Natural killer cell (primary cell): Measurements from ENCODE around the gene TRIP13. TPM values are rescaled to one million over a fixed set of nuclear protein-coding genes. Genes with fewer than 3 reads are reported as not detected.

Source experiments
- ATAC-seq, 3 donors: fragments of 150-1000 bp in 2 of 3; fragments of 200-7000 bp in 1 of 3; cut with Tn5 transposase; 1 replicate in 1 of 3; 2 replicates in 2 of 3; pipeline ENCODE4 v1.10.0; 2021; ENCODE audit warnings: mild to moderate bottlenecking in 2 of 3, moderate library complexity in 2 of 3
- DNase-seq, 2 donors: peaks; one replicate each; pipeline versions ENCODE4 v3.0.0 to v3.0.0-alpha.2; 2013 to 2021; ENCODE audit warnings: mixed read lengths in 1 of 2
- H3K27ac ChIP-seq: one replicate; pipeline ENCODE4 v1.5.1; 2013; ENCODE audit warnings: mild to moderate bottlenecking, low read length
- H3K27me3 ChIP-seq: one replicate; pipeline ENCODE4 v1.6.1; 2013; ENCODE audit warnings: low read length; ENCODE audit not compliant: control insufficient read depth, insufficient read depth
- H3K36me3 ChIP-seq: one replicate; pipeline ENCODE4 v1.6.1; 2013; ENCODE audit warnings: low read length; ENCODE audit not compliant: control insufficient read depth, insufficient read depth
- H3K4me1 ChIP-seq: one replicate; pipeline ENCODE4 v1.6.1; 2013; ENCODE audit warnings: low read length; ENCODE audit not compliant: control insufficient read depth, insufficient read depth
- H3K4me3 ChIP-seq: one replicate; pipeline ENCODE4 v1.5.1; 2013; ENCODE audit warnings: low read length
- H3K9me3 ChIP-seq: one replicate; pipeline ENCODE4 v1.6.1; 2013; ENCODE audit warnings: low read length; ENCODE audit not compliant: control insufficient read depth, insufficient read depth
- H3K27ac Mint-ChIP-seq, 2 donors: one replicate each; pipeline ENCODE4 v1.8.0; 2022; ENCODE audit warnings: mild to moderate bottlenecking in 2 of 2, mixed read lengths in 2 of 2, moderate library complexity in 1 of 2
- H3K27me3 Mint-ChIP-seq, 2 donors: one replicate each; pipeline ENCODE4 v1.8.0; 2022; ENCODE audit warnings: low read depth in 2 of 2, mixed read lengths in 2 of 2
- H3K36me3 Mint-ChIP-seq: one replicate; pipeline ENCODE4 v1.8.0; 2022; ENCODE audit warnings: mixed read lengths
- H3K4me1 Mint-ChIP-seq, 2 donors: one replicate each; pipeline ENCODE4 v1.8.0; 2022; ENCODE audit warnings: mixed read lengths in 2 of 2
- H3K4me3 Mint-ChIP-seq: one replicate; pipeline ENCODE4 v1.8.0; 2022; ENCODE audit warnings: mild to moderate bottlenecking, moderate library complexity, mixed read lengths
- H3K9me3 Mint-ChIP-seq, 2 donors: one replicate each; pipeline ENCODE4 v1.8.0; 2022; ENCODE audit warnings: mixed read lengths in 2 of 2
- CTCF ChIP-seq: fragments of 200-600 bp; IDR thresholded peaks from one replicate; pipeline ENCODE4 v1.8.0; 2022; ENCODE audit warnings: antibody characterized with exemption
- WGBS: methylation state at CpG from one replicate; pipeline ENCODE4 v1.1.7; 2013; ENCODE audit warnings: missing lambda C conversion rate; ENCODE audit not compliant: insufficient coverage; 5-methylcytosine and 5-hydroxymethylcytosine counted together
- intact Hi-C: fragments of 100-400 bp; cut with micrococcal nuclease; formaldehyde crosslinking; loops from one replicate; pipeline ENCODE4 v1.14.2; 2022
- total RNA-seq, 4 donors: library from RNA; stranded (reverse); fragments of 120-200 nt in 1 of 4; gene quantifications; one replicate each; pipeline versions ENCODE4 v1.2.3 to v1.2.4, GENCODE V29; 2013 to 2022

Gene TRIP13
- total RNA-seq, 3 donors from 2014 or later (not counting 1 experiment from before 2014, with no cell fraction given) = 0.45 to 0.57 (median 0.56) TPM

GRCh38 chr5:929596-929995 is 36.9 kb downstream of the TRIP13 start:
- H3K9me3 ChIP-seq = no peaks in the 10 kb centered on the region
- intact Hi-C loops = loop anchor here (10.0 kb wide), 1 partner anchor 725 kb away; no protein-coding TSS in a partner anchor
- Mint-ChIP-seq H3K36me3 (no peaks in the 10 kb centered on the region), H3K9me3 (no peaks in the 10 kb centered on the region), H3K4me1 (peaks cover 0 to 8% of the 10 kb centered on the region in 2 donors), H3K27me3 (peaks cover 28 to 34% of the 10 kb centered on the region in 2 donors), H3K4me3 (no peak overlapping the region), H3K27ac (no peak overlapping the region)
- ATAC-seq = no peak
- H3K4me1 ChIP-seq = peaks cover 7% of the 10 kb centered on the region
- H3K27me3 ChIP-seq = peaks cover 7% of the 10 kb centered on the region
- H3K27ac ChIP-seq = no peak overlapping the region
- H3K36me3 ChIP-seq = no peaks in the 10 kb centered on the region
- TF ChIP-seq CTCF = no peak
- H3K4me3 ChIP-seq = no peak overlapping the region
- no peak for DNase-seq

DNA sequence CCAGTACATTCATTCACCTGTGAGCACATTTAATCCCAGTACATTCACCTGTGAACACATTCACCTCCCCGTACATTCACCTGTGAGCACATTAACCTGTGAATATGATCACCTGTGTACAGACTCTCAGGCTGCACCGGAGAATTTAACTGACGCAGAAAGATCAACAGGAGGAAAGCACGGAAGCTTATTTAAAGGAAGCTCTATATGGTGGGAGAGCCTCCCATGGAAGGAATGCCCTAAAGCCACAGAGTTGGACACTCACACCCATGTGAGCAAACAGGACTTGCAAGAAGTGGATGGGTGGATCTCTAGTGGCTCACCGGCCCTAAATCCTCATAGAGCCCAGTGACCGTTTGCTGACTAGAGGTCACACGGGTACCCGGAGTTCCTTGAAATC is 38.2 kb downstream of the TRIP13 start:
- peaks cover 0 to 8% of the 10 kb centered on the region in 2 donors for H3K4me1 Mint-ChIP-seq
- H3K4me3 ChIP-seq = no peak overlapping the region
- DNase-seq (no peak), ATAC-seq (no peak)
- H3K36me3 Mint-ChIP-seq = no peaks in the 10 kb centered on the region
- 89% methylated on average over 8 of the region's 8 CpGs for WGBS
- intact Hi-C loops = no loop called here
- no peak overlapping the region for H3K27ac ChIP-seq
- H3K9me3 Mint-ChIP-seq = no peaks in the 10 kb centered on the region
- H3K36me3 ChIP-seq = no peaks in the 10 kb centered on the region
- no peaks in the 10 kb centered on the region for H3K9me3 ChIP-seq
- peaks cover 7% of the 10 kb centered on the region for H3K27me3 ChIP-seq
- TF ChIP-seq CTCF = no peak
- peaks cover 15 to 24% of the 10 kb centered on the region in 2 donors for H3K27me3 Mint-ChIP-seq
- peaks cover 7% of the 10 kb centered on the region for H3K4me1 ChIP-seq
- H3K4me3 Mint-ChIP-seq = no peak overlapping the region
- H3K27ac Mint-ChIP-seq = no peak overlapping the region

DNA sequence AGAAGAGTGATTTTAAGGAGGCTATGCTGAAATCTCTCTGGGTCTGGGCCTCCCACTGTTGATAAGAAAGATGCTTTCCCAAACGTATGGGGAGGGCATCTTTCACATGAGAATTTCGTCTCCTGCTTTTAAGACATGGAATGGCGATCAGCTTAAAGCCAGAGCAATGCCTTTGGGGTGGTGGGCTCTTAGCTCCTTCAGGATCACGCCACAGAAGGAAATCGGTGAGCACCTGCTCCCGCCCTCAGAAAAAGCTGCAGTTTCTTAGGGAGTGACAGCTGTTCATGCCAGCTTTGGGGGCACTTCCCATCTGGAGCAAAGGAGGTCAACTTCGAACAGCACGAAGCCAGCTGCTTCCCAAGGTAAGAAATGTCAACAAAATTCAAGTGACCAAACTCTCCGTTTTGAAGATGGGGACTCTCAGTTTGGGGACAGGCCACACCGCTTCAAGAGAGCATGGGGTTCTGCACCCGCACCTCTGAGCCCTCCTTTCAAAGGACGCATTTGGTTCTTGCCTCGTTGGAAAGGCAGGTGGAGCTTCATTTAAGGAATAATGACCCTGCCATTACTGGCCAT is 39.0 kb downstream of the TRIP13 start:
- peaks cover 5% of the 10 kb centered on the region for H3K4me1 ChIP-seq
- H3K9me3 ChIP-seq = no peaks in the 10 kb centered on the region
- DNase-seq (no peak), ATAC-seq (no peak)
- no peaks in the 10 kb centered on the region for H3K36me3 ChIP-seq
- peaks cover 3% of the 10 kb centered on the region for H3K27me3 ChIP-seq
- peaks cover 8 to 16% of the 10 kb centered on the region in 2 donors for H3K27me3 Mint-ChIP-seq
- H3K27ac ChIP-seq = no peak overlapping the region
- no peaks in the 10 kb centered on the region for H3K36me3 Mint-ChIP-seq
- intact Hi-C loops = no loop called here
- no peak overlapping the region for H3K4me3 Mint-ChIP-seq
- no peak overlapping the region for H3K27ac Mint-ChIP-seq
- TF ChIP-seq CTCF = no peak
- H3K4me3 ChIP-seq = no peak overlapping the region
- H3K4me1 Mint-ChIP-seq = peaks cover 0 to 1% of the 10 kb centered on the region in 2 donors
- 85% methylated on average over 13 of the region's 13 CpGs for WGBS
- no peaks in the 10 kb centered on the region for H3K9me3 Mint-ChIP-seq

GRCh38 chr5:932151-932627 is 39.5 kb downstream of the TRIP13 start:
- no peak for DNase-seq
- no peak for TF ChIP-seq CTCF
- H3K4me1 ChIP-seq = no peaks in the 10 kb centered on the region
- 90% methylated on average over 8 of the region's 8 CpGs for WGBS
- Mint-ChIP-seq H3K4me1 (no peaks in the 10 kb centered on the region), H3K27me3 (peaks cover 8 to 19% of the 10 kb centered on the region in 2 donors), H3K27ac (no peak overlapping the region), H3K9me3 (no peaks in the 10 kb centered on the region), H3K36me3 (no peaks in the 10 kb centered on the region), H3K4me3 (no peak overlapping the region)
- H3K27ac ChIP-seq = no peak overlapping the region
- H3K36me3 ChIP-seq = no peaks in the 10 kb centered on the region
- intact Hi-C loops = no loop called here
- ATAC-seq = no peak
- H3K4me3 ChIP-seq = no peak overlapping the region
- H3K9me3 ChIP-seq = no peaks in the 10 kb centered on the region
- peaks cover 2% of the 10 kb centered on the region for H3K27me3 ChIP-seq
